HL-60 (cell line): ENCODE measurements around the gene KLHL22.

Experiments used
- DNase-seq, 2 experiments: peaks; one replicate each; pipeline ENCODE4 v3.0.0-alpha.2; 2010 to 2020; ENCODE audit warnings: low read depth in 1 of 2, low spot score in 1 of 2
- H3K27ac ChIP-seq: fragments of 250-450 bp; sonication (Bioruptor Pico); replicated peaks from 2 replicates; pipeline ENCODE4 v1.5.1; 2020; ENCODE audit warnings: mild to moderate bottlenecking, moderate library complexity
- H3K27me3 ChIP-seq: fragments of 250-450 bp; sonication (Bioruptor Pico); 2 replicates; pipeline ENCODE4 v1.5.1; 2021; ENCODE audit warnings: mild to moderate bottlenecking, moderate library complexity; ENCODE audit not compliant: insufficient read depth, poor library complexity, severe bottlenecking
- H3K4me3 ChIP-seq: replicated peaks from 2 replicates; pipeline ENCODE4 v1.5.1; 2011; ENCODE audit warnings: mild to moderate bottlenecking, control low read depth, low read length; ENCODE audit not compliant: insufficient read depth
- GABPA ChIP-seq: IDR thresholded peaks from 2 replicates; pipeline ENCODE4 v1.6.1; 2012; ENCODE audit warnings: low read depth
- POLR2AphosphoS5 ChIP-seq: IDR thresholded peaks from 2 replicates; pipeline ENCODE4 v1.6.1; 2012; ENCODE audit warnings: low read depth
- SPI1 ChIP-seq: IDR thresholded peaks from 2 replicates; pipeline ENCODE4 v1.6.1; 2012; ENCODE audit warnings: low read depth, mild to moderate bottlenecking, borderline replicate concordance
- TF ChIP-seq, protein P1 (sequence below): IDR thresholded peaks from 2 replicates; pipeline ENCODE4 v1.6.1; 2012; ENCODE audit warnings: low read depth; ENCODE audit not compliant: insufficient replicate concordance
- TF ChIP-seq, protein P2 (sequence below): IDR thresholded peaks from one replicate; pipeline ENCODE4 v1.5.1; 2011; ENCODE audit warnings: low read length, control low read depth, inconsistent platforms; ENCODE audit not compliant: insufficient read depth

Gene KLHL22

GRCh38 chr22:20517422-20517821 lies 21.8 kb upstream of the KLHL22 start:
- DNase-seq = no peak
- TF ChIP-seq, protein P1, sequence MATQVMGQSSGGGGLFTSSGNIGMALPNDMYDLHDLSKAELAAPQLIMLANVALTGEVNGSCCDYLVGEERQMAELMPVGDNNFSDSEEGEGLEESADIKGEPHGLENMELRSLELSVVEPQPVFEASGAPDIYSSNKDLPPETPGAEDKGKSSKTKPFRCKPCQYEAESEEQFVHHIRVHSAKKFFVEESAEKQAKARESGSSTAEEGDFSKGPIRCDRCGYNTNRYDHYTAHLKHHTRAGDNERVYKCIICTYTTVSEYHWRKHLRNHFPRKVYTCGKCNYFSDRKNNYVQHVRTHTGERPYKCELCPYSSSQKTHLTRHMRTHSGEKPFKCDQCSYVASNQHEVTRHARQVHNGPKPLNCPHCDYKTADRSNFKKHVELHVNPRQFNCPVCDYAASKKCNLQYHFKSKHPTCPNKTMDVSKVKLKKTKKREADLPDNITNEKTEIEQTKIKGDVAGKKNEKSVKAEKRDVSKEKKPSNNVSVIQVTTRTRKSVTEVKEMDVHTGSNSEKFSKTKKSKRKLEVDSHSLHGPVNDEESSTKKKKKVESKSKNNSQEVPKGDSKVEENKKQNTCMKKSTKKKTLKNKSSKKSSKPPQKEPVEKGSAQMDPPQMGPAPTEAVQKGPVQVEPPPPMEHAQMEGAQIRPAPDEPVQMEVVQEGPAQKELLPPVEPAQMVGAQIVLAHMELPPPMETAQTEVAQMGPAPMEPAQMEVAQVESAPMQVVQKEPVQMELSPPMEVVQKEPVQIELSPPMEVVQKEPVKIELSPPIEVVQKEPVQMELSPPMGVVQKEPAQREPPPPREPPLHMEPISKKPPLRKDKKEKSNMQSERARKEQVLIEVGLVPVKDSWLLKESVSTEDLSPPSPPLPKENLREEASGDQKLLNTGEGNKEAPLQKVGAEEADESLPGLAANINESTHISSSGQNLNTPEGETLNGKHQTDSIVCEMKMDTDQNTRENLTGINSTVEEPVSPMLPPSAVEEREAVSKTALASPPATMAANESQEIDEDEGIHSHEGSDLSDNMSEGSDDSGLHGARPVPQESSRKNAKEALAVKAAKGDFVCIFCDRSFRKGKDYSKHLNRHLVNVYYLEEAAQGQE = no peak
- TF ChIP-seq, protein P2, sequence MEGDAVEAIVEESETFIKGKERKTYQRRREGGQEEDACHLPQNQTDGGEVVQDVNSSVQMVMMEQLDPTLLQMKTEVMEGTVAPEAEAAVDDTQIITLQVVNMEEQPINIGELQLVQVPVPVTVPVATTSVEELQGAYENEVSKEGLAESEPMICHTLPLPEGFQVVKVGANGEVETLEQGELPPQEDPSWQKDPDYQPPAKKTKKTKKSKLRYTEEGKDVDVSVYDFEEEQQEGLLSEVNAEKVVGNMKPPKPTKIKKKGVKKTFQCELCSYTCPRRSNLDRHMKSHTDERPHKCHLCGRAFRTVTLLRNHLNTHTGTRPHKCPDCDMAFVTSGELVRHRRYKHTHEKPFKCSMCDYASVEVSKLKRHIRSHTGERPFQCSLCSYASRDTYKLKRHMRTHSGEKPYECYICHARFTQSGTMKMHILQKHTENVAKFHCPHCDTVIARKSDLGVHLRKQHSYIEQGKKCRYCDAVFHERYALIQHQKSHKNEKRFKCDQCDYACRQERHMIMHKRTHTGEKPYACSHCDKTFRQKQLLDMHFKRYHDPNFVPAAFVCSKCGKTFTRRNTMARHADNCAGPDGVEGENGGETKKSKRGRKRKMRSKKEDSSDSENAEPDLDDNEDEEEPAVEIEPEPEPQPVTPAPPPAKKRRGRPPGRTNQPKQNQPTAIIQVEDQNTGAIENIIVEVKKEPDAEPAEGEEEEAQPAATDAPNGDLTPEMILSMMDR = no peak
- TF ChIP-seq POLR2AphosphoS5 = no peak
- no peak for TF ChIP-seq SPI1
- no peak for TF ChIP-seq GABPA
- no peaks in the 10 kb centered on the region for H3K27me3 ChIP-seq
- H3K27ac ChIP-seq = no peak overlapping the region
- no peak overlapping the region for H3K4me3 ChIP-seq

GRCh38 chr22:20516399-20516798 lies 20.8 kb upstream of the KLHL22 start:
- Histone ChIP-seq H3K4me3 (no peak overlapping the region), H3K27me3 (no peaks in the 10 kb centered on the region), H3K27ac (no peak overlapping the region)
- no peak for DNase-seq
- TF ChIP-seq, protein P1 = no peak
- TF ChIP-seq GABPA (no peak), POLR2AphosphoS5 (no peak), SPI1 (no peak)
- TF ChIP-seq, protein P2 = no peak

GRCh38 chr22:20514658-20515406 lies 19.2 kb upstream of the KLHL22 start:
- no peak for TF ChIP-seq GABPA
- no peak for TF ChIP-seq POLR2AphosphoS5
- TF ChIP-seq, protein P1 = no peak
- TF ChIP-seq, protein P2 = no peak
- no peak for TF ChIP-seq SPI1
- DNase-seq = no peak
- Histone ChIP-seq H3K27me3 (no peaks in the 10 kb centered on the region), H3K4me3 (no peak overlapping the region), H3K27ac (no peak overlapping the region)
